H1 (cell line): ENCODE data around the gene CELA1.

Experiments
- CREB1 ChIP-seq: IDR thresholded peaks from 2 replicates; pipeline ENCODE4 v1.6.1; 2012; ENCODE audit warnings: inconsistent platforms
- CTCF ChIP-seq, 3 experiments: IDR thresholded peaks; 1 replicate in 2 of 3; 2 replicates in 1 of 3; pipeline versions ENCODE4 v1.5.1 to v1.6.1; 2011; ENCODE audit warnings: low read length in 3 of 3, mild to moderate bottlenecking in 3 of 3, inconsistent platforms in 2 of 3, low read depth in 1 of 3, moderate library complexity in 1 of 3; ENCODE audit not compliant: insufficient read depth in 1 of 3; ENCODE audit errors: control extremely low read depth in 1 of 3
- EP300 ChIP-seq, 2 experiments: IDR thresholded peaks; 1 replicate in 1 of 2; 2 replicates in 1 of 2; pipeline ENCODE4 v1.6.1; 2011 to 2012; ENCODE audit warnings: low read depth in 2 of 2, low read length in 2 of 2, mild to moderate bottlenecking in 2 of 2, borderline replicate concordance in 1 of 2, inconsistent platforms in 1 of 2, moderate library complexity in 1 of 2
- GABPA ChIP-seq: IDR thresholded peaks from 2 replicates; pipeline ENCODE4 v1.6.1; 2011; ENCODE audit warnings: mild to moderate bottlenecking, low read length, moderate library complexity, borderline replicate concordance; ENCODE audit not compliant: insufficient read depth
- JUN ChIP-seq: IDR thresholded peaks from 2 replicates; pipeline ENCODE4 v1.6.1; 2011; ENCODE audit warnings: low read depth, mild to moderate bottlenecking, improper control_type of control experiment, low read length
- POLR2A ChIP-seq, 2 experiments: IDR thresholded peaks; 1 replicate in 1 of 2; 2 replicates in 1 of 2; pipeline ENCODE4 v1.6.1; 2011; ENCODE audit warnings: low read depth in 2 of 2, low read length in 2 of 2, mild to moderate bottlenecking in 2 of 2; ENCODE audit errors: control extremely low read depth in 1 of 2
- POLR2AphosphoS5 ChIP-seq: IDR thresholded peaks from 2 replicates; pipeline ENCODE4 v1.6.1; 2011; ENCODE audit warnings: low read depth, low read length
- RAD21 ChIP-seq, 2 experiments: IDR thresholded peaks in 1 of 2; conservative IDR thresholded peaks in 1 of 2; 2 replicates each; pipeline ENCODE4 v1.6.1; 2011; ENCODE audit warnings: low read depth in 2 of 2, low read length in 2 of 2, improper control_type of control experiment in 1 of 2, inconsistent platforms in 1 of 2, mild to moderate bottlenecking in 1 of 2, moderate library complexity in 1 of 2
- SAP30 ChIP-seq: fragments of 300-600 bp; sonication (generic); IDR thresholded peaks from 2 replicates; pipeline ENCODE4 v1.7.1; 2012; ENCODE audit warnings: low read length, moderate library complexity, mild to moderate bottlenecking, inconsistent platforms; ENCODE audit not compliant: insufficient read depth, insufficient replicate concordance
- SP4 ChIP-seq: IDR thresholded peaks from 2 replicates; pipeline ENCODE4 v1.6.1; 2012; ENCODE audit warnings: low read length, inconsistent platforms

GRCh38 chr12:51360315-51360714 lies 13.8 kb upstream of the CELA1 start:
- TF ChIP-seq CTCF (IDR thresholded peaks at IDR 0.05; ENCODE audit: control extremely low read depth in 1 of 3, insufficient read depth in 1 of 3, low read depth in 1 of 3, low read length in 3 of 3) (no peak), GABPA (no peak), RAD21 (IDR thresholded peaks at IDR 0.05 in 1 of 2, conservative IDR thresholded peaks at IDR 0.05 in 1 of 2; ENCODE audit: low read depth in 2 of 2, low read length in 2 of 2) (no peak), EP300 (IDR thresholded peaks at IDR 0.05; ENCODE audit: borderline replicate concordance in 1 of 2, low read depth in 2 of 2, low read length in 2 of 2) (no peak), POLR2A (IDR thresholded peaks at IDR 0.05; ENCODE audit: control extremely low read depth in 1 of 2, low read depth in 2 of 2, low read length in 2 of 2) (no peak), SP4 (no peak), POLR2AphosphoS5 (no peak), CREB1 (no peak), SAP30 (no peak), JUN (no peak)
